T1000 (cell line): ENCODE results near the gene ASCL1.

Experiments used
- DNase-seq: peaks from one replicate; lab custom pipeline; 2025; ENCODE audit warnings: mixed read lengths; lab: John Stamatoyannopoulos, UW

Gene ASCL1

GRCh38 chr12:102957339-102958050 is at the start of gene ASCL1:
Gene ASCL1, plus strand, starts transcription at chr12:102957674. Its CDS starts 571 bp downstream, at chr12:102958245.
- DNase-seq = no peak

GRCh38 chr12:102907918-102908317 is 49.6 kb upstream of the ASCL1 start:
- no peak for DNase-seq

GRCh38 chr12:102910137-102910536 is 47.3 kb upstream of the ASCL1 start:
- no peak for DNase-seq

- no peak for DNase-seq
Observed at GRCh38 chr12:102910792-102911191, 46.7 kb upstream of the ASCL1 start.

- DNase-seq = no peak
Observed at GRCh38 chr12:102911320-102911719, 46.2 kb upstream of the ASCL1 start.

- DNase-seq = no peak
Observed at GRCh38 chr12:102912258-102912657, 45.2 kb upstream of the ASCL1 start.

GRCh38 chr12:102913453-102914226 is 43.8 kb upstream of the ASCL1 start:
- no peak for DNase-seq

GRCh38 chr12:102916252-102917025 is 41.0 kb upstream of the ASCL1 start:
- no peak for DNase-seq

- no peak for DNase-seq
Observed at GRCh38 chr12:102917026-102917787, 40.3 kb upstream of the ASCL1 start, which contains the start of gene PAH. Gene PAH, minus strand, starts transcription at chr12:102917244. Its CDS starts 114 bp downstream, at chr12:102917130.

- DNase-seq = no peak
Observed at GRCh38 chr12:102918840-102919239, 38.6 kb upstream of the ASCL1 start.

GRCh38 chr12:102920271-102920670 is 37.2 kb upstream of the ASCL1 start:
- no peak for DNase-seq

- no peak for DNase-seq
Observed at GRCh38 chr12:102921240-102921639, 36.2 kb upstream of the ASCL1 start.

- DNase-seq = no peak
Observed at GRCh38 chr12:102927220-102927619, 30.3 kb upstream of the ASCL1 start.

- DNase-seq = no peak
Observed at GRCh38 chr12:102933168-102933567, 24.3 kb upstream of the ASCL1 start.

GRCh38 chr12:102939059-102939458 is 18.4 kb upstream of the ASCL1 start:
- DNase-seq = no peak

- DNase-seq = no peak
Observed at GRCh38 chr12:102939670-102940222, 17.7 kb upstream of the ASCL1 start.

- no peak for DNase-seq
Observed at GRCh38 chr12:102946042-102946441, 11.4 kb upstream of the ASCL1 start.

GRCh38 chr12:102948941-102949352 is 8.5 kb upstream of the ASCL1 start:
- no peak for DNase-seq

GRCh38 chr12:102950107-102950949 is 7.1 kb upstream of the ASCL1 start:
- no peak for DNase-seq

GRCh38 chr12:102950950-102951619 is 6.4 kb upstream of the ASCL1 start:
- no peak for DNase-seq
